Measurements from ENCODE around the gene WNK2.

Gene WNK2

GRCh38 chr9:93159601-93160471 lies 24.1 kb upstream of the WNK2 start:
- no peaks in the 10 kb centered on the region for H3K79me2 ChIP-seq (ENCODE audit: insufficient read depth, low read length)
- no peak overlapping the region for H3K4me3 ChIP-seq (ENCODE audit: insufficient read depth, low read length, poor library complexity, severe bottlenecking)
- no peaks in the 10 kb centered on the region for H3F3A ChIP-seq (ENCODE audit: insufficient read depth)
- no peak overlapping the region for H2AFZ ChIP-seq (ENCODE audit: low read depth, low read length, severe bottlenecking)
- H3K4me2 ChIP-seq (ENCODE audit: low read depth, low read length, poor library complexity, severe bottlenecking): no peak overlapping the region
- no peaks in the 10 kb centered on the region for H3K9me2 ChIP-seq (replicated peaks; ENCODE audit: insufficient read depth, low read length)
- H3K9me3 ChIP-seq (ENCODE audit: insufficient read depth, low read length): no peaks in the 10 kb centered on the region
- no peak overlapping the region for H3K27ac ChIP-seq (ENCODE audit: low read depth, low read length)
- no peak overlapping the region for H3K9ac ChIP-seq (ENCODE audit: low read length)
- no peaks in the 10 kb centered on the region for H4K20me1 ChIP-seq (ENCODE audit: low read depth, low read length)
- no peaks in the 10 kb centered on the region for H3K36me3 ChIP-seq (ENCODE audit: low read length)
- no peaks in the 10 kb centered on the region for H3K27me3 ChIP-seq (ENCODE audit: low read length)
- TF ChIP-seq CTCF (IDR thresholded peaks at IDR 0.05; ENCODE audit: insufficient read depth, low read length, poor library complexity, severe bottlenecking): peak; percentile 93
- no peak for TF ChIP-seq EZH2phosphoT487 (conservative IDR thresholded peaks at IDR 0.05; ENCODE audit: low read length)

GRCh38 chr9:93161786-93162562 lies 22.0 kb upstream of the WNK2 start:
- Histone ChIP-seq H3F3A (ENCODE audit: insufficient read depth) (no peaks in the 10 kb centered on the region), H3K4me3 (ENCODE audit: insufficient read depth, low read length, poor library complexity, severe bottlenecking) (no peak overlapping the region), H3K27ac (ENCODE audit: low read depth, low read length) (no peak overlapping the region), H3K9me2 (replicated peaks; ENCODE audit: insufficient read depth, low read length) (no peaks in the 10 kb centered on the region), H3K27me3 (ENCODE audit: low read length) (no peaks in the 10 kb centered on the region), H3K79me2 (ENCODE audit: insufficient read depth, low read length) (no peaks in the 10 kb centered on the region), H3K4me2 (ENCODE audit: low read depth, low read length, poor library complexity, severe bottlenecking) (no peak overlapping the region), H3K36me3 (ENCODE audit: low read length) (no peaks in the 10 kb centered on the region), H3K9me3 (ENCODE audit: insufficient read depth, low read length) (no peaks in the 10 kb centered on the region), H2AFZ (ENCODE audit: low read depth, low read length, severe bottlenecking) (no peak overlapping the region), H3K9ac (ENCODE audit: low read length) (no peak overlapping the region), H4K20me1 (ENCODE audit: low read depth, low read length) (no peaks in the 10 kb centered on the region)
- no peak for TF ChIP-seq EZH2phosphoT487 (conservative IDR thresholded peaks at IDR 0.05; ENCODE audit: low read length)
- no peak for TF ChIP-seq CTCF (IDR thresholded peaks at IDR 0.05; ENCODE audit: insufficient read depth, low read length, poor library complexity, severe bottlenecking)

- no peak overlapping the region for H3K4me3 ChIP-seq (ENCODE audit: insufficient read depth, low read length, poor library complexity, severe bottlenecking)
- no peaks in the 10 kb centered on the region for H3K9me3 ChIP-seq (ENCODE audit: insufficient read depth, low read length)
- no peak overlapping the region for H3K27ac ChIP-seq (ENCODE audit: low read depth, low read length)
- no peak overlapping the region for H2AFZ ChIP-seq (ENCODE audit: low read depth, low read length, severe bottlenecking)
- H3K9ac ChIP-seq (ENCODE audit: low read length): no peak overlapping the region
- H3F3A ChIP-seq (ENCODE audit: insufficient read depth): no peaks in the 10 kb centered on the region
- H3K9me2 ChIP-seq (replicated peaks; ENCODE audit: insufficient read depth, low read length): no peaks in the 10 kb centered on the region
- H4K20me1 ChIP-seq (ENCODE audit: low read depth, low read length): no peaks in the 10 kb centered on the region
- H3K36me3 ChIP-seq (ENCODE audit: low read length): no peaks in the 10 kb centered on the region
- H3K4me2 ChIP-seq (ENCODE audit: low read depth, low read length, poor library complexity, severe bottlenecking): no peak overlapping the region
- TF ChIP-seq EZH2phosphoT487 (conservative IDR thresholded peaks at IDR 0.05; ENCODE audit: low read length) (no peak), CTCF (IDR thresholded peaks at IDR 0.05; ENCODE audit: insufficient read depth, low read length, poor library complexity, severe bottlenecking) (no peak)
- H3K27me3 ChIP-seq (ENCODE audit: low read length): no peaks in the 10 kb centered on the region
- H3K79me2 ChIP-seq (ENCODE audit: insufficient read depth, low read length): no peaks in the 10 kb centered on the region
Observed at GRCh38 chr9:93164085-93164484, 19.9 kb upstream of the WNK2 start.
